COLO668 (cell line): Measurements from ENCODE around the gene PAK2.
"Not testable (repeated sequence)": the region's sequence is repeated elsewhere in the genome, so short reads cannot be mapped to it uniquely, and the experiment has no call there.

Experiments used
- DNase-seq: peaks from one replicate; lab custom pipeline; 2025; ENCODE audit not compliant: unreplicated experiment; lab: John Stamatoyannopoulos, UW

PAK2 gene

GRCh38 chr3:196736670-196737374, 2.8 kb upstream of the PAK2 start:
- DNase-seq, result no peak

GRCh38 chr3:196737655-196738054, 2.0 kb upstream of the PAK2 start:
- no peak for DNase-seq

- DNase-seq, result no peak
These were observed 1.0 kb downstream of the PAK2 start for GRCh38 chr3:196740481-196741248.

DNA sequence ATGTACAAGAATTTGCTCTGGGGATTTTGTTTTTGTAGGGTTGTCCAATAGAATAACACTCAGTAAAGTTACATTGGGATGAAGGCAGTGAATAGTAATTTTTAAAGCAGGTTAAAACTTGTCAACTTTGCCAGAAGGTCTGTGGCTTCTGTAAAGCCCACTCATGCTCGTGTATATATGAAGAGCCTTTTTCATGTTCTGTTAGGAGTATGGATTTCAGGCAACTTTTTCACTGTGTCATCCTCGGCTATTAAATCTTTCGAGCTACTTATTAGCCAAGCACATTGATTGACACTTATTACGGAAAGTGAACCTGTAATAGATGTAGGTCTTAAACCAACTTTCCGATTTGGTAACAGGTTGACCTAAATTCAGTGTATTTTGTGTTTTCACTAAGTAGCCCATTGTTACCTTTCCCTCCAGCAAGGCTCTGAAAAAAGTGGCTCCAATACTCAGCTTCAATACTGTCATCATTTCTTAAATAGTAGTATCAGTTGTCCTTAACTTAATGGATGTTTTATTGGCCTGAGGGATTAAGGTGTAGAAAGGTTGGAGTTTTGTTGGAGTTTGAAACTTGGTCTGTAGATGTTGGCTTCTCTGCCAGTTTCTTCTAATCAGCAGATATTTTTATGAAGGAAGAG, 1.7 kb downstream of the PAK2 start:
- DNase-seq, result no peak

- not testable (repeated sequence) for DNase-seq
These were observed 3.9 kb downstream of the PAK2 start for GRCh38 chr3:196743569-196743968.

- DNase-seq, result no peak
These were observed 9.5 kb downstream of the PAK2 start for GRCh38 chr3:196749125-196749524.

DNA sequence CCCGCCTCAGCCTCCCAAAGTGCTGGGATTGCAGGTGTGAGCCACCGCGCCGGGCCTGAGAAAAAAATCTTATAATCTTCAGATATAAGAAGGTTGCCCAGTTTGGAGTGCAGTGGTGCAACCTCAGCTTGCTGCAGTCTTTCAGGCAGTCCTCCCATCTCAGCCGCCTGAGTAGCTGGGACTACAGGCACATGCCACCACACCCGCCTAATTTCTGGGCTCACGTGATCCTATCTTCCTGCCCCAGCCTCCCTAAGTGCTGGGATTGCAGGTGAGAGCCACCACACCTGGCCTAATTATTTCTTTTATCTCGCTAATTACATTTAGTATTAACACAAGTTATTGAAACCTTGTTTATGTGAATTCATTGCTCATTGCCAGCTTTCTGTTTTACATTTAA, 13.5 kb downstream of the PAK2 start:
- DNase-seq, result no peak

- DNase-seq, result no peak
These were observed 14.7 kb downstream of the PAK2 start for GRCh38 chr3:196754091-196754981.

- DNase-seq, result no peak
These were observed 17.1 kb downstream of the PAK2 start for GRCh38 chr3:196756732-196757131.

- DNase-seq, result no peak
These were observed 18.5 kb downstream of the PAK2 start for GRCh38 chr3:196757876-196758739.

DNA sequence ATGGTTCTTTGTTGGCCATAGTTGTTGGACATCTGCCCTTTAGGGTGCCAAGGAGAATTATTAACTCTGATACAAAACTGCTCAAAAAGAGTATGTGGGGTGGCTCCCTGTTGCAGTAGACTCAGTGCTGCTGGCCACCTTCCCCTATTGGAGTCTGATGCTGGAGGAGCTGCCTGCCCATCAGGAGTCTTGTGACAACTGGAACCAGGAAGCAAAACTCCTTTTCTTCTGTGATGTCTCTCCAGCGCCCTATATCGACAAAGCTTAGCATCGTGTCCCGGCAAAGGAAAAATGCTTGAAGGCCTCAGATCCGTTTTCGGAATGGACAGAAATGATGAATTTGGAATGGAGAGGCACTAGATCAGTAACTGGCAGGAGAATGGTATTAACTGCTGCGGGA, 23.5 kb downstream of the PAK2 start:
- no peak for DNase-seq

GRCh38 chr3:196765454-196765853, 25.8 kb downstream of the PAK2 start:
- DNase-seq, result no peak

- no peak for DNase-seq
These were observed 31.4 kb downstream of the PAK2 start for GRCh38 chr3:196771067-196771466.

DNA sequence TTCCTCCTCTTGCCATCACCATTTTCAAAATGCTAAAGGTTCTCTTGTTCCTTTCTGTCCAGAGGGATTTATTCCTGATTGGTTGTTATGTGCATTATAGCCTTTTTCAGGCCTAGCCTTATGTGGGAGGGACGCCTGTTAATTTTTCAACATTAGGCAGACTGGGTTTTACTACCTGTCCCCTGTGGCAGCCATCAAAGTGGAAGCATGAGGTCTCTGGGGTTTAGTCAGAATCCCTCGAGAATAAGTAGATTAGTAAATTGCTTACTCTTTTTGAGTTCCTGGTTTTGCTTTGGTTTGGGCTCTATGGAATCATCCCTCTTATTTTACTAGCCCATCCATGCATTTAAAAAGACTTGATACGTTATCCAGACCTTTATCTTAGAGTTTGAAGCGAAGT, 32.4 kb downstream of the PAK2 start:
- no peak for DNase-seq

GRCh38 chr3:196772897-196773296, 33.2 kb downstream of the PAK2 start:
- DNase-seq, result no peak

DNA sequence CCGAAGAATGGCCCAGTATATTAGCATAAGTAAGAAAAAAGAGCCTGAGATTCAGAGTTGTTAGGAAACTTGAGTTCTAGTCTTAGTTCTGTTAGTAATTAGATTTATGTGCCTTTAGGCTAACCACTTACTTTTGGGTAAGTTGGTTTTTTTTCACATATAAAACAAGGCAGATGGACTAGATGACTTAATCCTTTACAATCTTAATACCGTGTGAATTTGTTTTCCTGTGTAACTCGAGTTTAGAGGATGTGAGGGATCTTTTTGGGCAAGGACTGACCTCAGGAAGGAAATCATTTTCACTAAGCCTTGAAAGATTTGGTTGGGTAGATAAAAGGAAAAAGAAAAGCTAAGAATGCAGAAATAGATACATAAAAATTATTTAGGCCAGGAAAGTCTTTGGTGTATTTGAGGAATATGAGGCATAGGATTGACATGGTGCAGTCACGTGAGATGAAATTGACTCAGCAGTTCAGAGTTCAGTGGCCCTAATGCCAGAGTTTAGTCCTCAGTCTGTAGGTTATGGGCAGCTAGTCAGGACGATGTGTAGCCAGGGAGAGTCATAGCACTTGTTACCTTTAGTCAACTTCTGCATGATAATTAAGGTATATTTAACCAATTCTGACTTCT, 34.6 kb downstream of the PAK2 start:
- DNase-seq, result no peak

DNA sequence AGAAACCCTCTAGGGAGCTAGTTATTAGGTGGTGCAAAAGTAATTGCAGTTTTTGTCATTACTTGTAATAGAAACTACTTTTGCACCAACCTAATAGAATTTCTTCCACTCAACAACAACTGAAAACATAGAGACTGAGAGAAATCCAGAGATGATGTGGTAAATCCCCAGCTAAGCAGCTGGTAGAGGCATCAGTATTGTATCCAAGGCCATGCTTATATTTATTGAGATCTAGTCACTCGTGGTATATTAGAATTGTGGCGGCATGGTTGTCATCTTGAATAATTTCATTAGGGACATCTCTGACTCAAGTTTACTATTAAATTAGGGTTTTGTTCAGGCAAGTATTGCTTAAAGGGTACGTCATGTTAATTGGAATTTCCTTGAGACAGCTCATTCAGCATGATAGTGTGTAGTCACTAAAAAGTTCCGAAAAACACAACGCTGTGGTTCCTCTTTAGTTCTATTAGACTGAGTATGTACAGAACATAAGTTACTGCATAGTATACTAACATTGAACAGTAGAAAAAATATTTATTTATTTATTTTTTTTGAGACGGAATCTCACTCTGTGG, 35.3 kb downstream of the PAK2 start:
- DNase-seq, result no peak

DNA sequence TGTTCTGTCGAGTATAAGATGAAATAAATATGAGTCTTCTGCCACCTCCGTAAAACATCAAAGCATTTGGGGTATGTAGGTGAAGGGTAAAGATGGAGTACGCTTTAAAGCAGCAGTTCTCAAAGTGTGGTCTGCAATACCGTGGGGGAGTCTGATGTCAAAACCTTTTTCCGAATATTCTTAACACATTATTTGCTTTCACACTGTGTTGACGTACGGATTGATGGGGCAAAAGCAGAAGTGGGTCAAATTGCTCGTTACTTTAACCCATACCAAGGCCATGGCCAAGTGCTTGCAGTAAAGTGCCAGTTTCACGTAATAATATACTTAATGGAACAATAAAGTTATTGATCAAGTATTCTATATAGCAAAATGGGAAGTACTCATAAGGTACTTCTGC, 36.3 kb downstream of the PAK2 start:
- DNase-seq, result no peak

GRCh38 chr3:196777836-196778235, 38.2 kb downstream of the PAK2 start:
- DNase-seq, result no peak
